Fibroblast of skin of right quadriceps (primary cell): ENCODE results near the gene GDF2.

Source experiments
- DNase-seq: peaks from one replicate; pipeline ENCODE4 v3.0.0-alpha.2; 2013

The GDF2 gene

DNA sequence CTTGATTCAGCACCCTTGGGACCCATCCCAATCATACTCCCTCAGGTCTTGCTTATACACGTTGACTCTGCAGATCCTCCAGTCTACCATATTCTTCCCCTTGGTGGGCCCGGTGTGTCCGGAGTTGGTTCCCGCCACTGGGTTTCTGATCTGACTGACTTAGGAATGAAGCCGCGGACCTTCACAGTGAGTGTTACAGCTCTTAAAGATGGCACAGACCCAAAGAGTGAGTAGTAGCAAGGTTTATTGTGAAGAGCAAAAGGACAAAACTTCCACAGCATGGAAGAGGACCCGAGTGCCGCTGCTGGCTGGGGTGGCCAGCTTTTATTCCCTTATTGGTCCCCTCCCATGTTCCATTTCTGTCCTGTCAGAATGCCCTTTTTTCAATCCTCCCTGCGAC is 28.2 kb upstream of the GDF2 start:
- DNase-seq = no peak

DNA sequence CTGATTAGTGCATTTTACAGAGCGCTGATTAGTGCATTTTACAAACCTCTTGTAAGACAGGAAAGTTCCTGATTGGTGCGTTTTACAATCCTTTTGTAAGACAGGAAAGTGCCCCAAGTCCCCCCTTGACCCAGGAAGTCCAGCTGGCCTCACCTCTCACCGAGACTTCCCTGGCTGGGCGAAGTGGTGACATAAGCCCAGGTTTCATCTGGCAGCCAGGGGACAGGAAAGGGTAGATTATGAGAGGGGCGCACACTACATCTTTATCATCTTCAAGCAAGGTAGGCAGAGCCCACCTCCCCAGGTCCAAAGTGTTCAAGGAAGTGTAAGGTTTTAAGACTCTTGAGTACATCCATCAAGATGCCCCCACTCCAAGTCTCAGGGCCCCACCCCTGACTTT is 27.8 kb upstream of the GDF2 start:
- no peak for DNase-seq

DNA sequence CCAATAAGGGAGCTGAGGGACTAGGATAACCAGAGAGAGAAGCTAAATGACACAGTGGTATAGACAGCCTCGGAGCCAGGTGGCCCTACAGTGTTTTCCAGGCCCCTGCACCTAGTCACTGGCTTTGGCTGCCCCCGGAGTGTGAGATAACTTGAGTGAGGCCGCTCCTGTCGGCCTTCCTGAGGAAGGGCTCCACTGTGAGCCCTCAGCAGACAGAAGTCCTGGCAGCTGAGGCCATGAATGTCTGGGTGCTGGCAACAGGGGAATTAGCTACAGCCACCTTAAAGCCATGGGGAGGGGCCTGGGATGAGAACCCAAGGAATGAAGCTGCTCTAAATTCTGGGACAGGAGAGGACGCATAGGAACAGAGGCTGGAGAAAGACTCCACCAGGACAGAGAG is 26.8 kb upstream of the GDF2 start:
- no peak for DNase-seq

DNA sequence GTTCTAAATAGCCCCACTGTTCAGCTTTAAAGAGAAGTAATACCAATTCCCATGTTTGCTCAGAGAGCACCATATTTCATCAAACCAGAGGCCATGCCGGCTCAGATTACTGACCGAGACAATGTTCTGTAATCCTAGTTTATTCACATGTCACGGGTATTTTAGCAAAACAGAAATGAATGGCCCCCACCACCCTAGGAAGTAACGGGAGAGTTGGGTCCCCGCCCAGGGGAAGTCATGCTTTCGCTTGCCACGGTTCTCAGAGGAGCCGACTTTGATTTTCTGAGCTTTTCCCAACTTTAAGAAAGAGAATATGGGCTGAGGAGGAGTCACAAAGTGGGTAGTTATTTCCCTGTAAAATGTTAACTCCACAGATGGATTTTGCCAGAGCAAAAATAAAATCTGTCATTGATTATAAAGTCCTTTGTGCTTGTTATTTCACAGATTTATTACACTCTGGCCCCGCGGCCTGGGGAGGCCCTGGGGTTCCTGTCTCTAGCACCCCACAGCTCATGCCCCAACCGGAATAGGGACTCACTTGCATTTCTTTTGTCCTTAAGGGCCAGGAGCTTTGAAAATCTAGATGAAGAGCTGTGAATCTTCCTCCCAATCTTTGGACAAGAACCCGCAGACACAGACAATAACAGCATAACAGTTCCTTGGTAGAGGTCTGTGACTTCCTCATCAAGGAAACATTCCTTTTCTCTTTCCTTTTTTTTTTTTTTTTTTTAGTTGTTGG is 25.9 kb upstream of the GDF2 start:
- DNase-seq = no peak

DNA sequence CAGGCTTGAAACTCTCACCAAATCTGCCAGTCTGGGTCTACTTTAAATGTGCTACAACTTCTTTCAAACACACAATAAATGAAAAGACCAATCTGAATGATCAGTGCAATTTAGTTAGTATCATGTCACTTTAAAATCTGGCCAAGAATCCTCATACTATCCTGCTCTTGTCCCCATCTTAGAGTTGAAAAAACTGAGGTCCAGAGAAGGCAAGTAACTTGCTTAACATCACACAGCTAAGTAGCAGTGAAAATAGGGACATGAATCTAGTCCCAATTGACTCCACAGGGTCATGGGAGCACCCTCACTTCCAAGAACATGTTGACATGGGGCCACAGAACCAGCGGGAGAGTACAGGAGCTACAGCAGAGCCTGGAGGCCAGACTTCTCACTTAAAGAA is 25.3 kb upstream of the GDF2 start:
- DNase-seq = no peak

DNA sequence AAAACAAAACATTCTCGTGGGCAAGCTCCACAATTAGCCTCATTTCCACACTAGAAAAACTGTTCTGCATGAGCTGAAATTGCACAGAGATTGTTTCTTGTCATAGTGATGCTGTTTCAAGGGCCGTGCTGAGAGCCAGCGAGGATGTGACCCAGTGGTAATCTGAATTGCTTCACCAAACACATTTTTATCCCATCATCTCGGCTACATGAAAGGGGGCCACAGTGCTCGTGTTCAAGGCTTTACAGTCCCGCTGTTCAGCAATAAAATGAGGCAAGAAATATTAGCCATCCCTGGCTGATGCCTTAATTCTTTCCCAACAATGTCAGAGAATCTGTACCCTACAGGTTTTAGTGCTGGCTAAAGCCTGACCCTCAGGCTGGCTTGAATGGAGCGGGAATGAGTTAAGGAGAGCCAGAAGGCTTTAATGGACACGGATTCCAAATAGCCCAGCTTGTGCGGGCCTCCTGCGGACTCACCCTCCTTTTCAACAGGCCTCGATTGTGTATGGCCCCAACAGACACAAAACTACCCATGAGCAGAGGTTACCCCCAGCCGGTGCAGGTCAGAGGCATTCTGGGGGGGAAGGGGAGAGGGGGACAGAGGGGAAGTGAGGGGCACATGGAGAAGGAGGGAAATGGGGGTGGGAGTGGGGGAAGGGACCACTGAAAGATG is 24.3 kb upstream of the GDF2 start:
- no peak for DNase-seq

DNA sequence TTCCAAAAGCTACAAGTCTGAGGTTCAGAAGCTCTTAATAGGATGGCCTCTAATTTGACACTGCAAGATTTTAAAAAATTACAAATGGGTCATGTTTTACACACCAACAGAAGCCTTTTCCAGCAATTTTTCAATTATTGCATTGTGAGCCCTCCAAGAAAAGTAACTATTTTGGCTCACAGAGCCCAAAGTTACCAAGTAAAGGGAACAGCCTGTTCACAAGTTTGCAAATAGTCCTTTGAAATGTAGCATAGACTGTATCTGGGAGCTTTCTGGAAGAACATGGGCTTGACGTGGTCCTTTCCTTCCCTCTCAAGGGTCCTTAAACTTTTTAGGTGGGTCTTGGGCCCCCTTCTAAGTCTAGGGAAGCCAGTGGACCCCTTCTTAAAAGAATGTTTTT is 23.5 kb upstream of the GDF2 start:
- no peak for DNase-seq

DNA sequence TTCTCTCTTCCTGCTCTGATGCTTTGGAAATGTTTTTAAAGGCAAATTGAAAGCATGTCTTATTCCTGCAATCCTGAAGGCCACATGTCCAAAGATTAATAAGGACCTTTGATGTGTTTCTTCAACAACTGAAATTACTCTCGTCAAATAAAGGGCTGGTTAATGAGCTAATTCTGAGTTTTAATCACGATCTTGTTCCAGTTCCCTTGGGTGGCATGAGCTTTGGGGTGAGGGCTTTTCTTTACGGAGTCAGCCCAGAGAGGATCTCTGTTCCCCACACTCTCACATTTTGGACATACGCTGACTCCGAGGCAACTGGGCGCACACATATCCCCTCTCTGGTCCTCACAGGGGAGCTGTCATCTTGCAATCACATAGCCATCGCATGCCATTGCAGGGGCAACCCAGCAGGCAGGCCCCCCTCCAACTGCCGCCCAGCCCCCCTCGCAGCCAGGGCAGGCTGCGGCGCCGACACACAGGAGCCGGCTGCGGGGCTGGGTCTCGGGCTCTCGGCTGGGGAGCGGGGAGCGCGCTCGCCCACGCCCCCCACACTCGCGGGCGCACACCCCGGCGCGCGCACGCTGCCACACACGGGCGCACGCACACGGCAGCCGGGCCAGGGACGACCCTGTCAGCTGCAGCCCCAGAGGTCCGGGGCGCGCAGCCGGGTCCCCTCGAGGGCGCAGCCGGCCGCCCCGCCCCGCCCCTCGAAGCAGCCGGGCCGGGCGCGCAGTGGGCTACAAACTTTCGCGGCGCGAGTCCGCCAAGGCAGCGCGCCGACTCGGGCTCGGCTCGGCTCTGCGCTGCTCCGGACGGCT is 22.4 kb upstream of the GDF2 start, which contains the start of gene GDF10:
TSS of gene GDF10 (plus strand) at position 587 of the 818 bp plus-strand sequence. CDS start 455 bp downstream, outside the sequence.
- no peak for DNase-seq

DNA sequence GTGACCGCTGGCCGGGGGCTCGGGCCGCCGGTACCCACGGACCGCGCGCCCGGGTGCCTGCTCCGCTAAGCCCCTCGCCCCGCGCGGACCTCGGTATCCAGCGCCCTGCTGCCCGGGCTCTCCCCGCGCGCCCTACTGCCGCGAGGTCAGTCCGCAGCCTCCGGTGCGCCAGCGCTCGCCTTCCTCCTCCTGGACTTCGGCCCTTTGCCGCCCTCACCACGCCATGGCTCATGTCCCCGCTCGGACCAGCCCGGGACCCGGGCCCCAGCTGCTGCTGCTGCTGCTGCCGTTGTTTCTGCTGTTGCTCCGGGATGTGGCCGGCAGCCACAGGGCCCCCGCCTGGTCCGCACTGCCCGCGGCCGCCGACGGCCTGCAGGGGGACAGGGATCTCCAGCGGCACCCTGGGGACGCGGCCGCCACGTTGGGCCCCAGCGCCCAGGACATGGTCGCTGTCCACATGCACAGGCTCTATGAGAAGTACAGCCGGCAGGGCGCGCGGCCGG is 21.8 kb upstream of the GDF2 start:
- DNase-seq = no peak

DNA sequence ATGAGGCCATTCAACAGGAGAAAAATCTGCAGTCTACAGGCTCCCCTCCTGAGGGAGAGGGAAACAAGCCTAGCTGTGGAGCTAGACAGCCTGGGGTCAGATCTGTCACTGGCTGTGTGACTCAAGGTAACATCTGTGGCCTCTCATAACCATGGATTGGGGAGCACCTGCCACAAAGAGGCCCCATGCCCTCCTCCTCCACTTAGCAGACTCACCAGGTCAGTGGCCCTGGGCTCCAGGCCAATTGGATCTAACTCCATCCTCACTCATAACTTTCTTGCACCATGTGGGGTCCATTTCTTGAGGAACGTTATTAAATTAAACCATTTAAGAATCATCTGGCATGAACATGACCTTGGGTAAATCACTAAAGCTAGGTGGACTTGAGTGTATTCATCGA is 20.4 kb upstream of the GDF2 start:
- no peak for DNase-seq

DNA sequence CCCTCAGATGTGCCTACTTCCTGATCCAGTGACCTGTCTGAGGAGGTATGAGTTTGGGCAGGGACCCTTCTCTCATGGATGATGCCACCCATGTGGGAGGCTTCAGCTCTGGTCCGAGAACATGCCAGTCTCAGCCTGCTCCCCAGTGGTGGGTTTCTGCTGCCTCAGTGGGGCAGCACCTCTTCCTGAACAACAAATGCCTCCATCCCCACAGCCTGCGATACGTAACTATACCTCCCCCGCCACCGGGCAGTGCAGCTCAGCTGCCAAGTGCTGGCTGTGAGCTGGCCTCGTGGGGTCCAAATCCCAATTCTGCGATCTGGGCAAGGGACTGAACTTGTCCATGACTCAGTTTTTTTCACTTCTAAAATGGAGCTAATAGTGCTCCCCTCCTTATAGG is 19.1 kb upstream of the GDF2 start:
- DNase-seq = no peak

DNA sequence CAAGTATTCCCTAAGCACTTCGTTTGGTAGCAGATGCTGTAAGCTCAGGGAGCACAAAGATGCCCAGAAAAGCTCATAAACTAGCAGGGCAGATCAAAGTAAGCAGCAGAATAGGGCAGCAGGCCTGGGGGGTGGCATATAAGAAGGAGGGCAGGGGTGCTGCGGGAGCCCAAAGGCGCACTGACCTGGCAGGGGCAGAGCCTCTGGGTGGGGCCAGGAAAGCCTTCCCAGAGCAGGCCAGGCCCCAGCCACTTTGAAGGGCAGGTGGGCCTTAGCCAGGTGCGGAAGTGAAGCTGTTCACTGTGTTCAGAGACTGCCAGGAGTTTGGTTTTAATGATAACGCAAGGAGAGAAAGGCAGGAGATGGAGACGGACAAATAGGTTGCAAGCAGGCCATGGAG is 18.4 kb upstream of the GDF2 start:
- no peak for DNase-seq

DNA sequence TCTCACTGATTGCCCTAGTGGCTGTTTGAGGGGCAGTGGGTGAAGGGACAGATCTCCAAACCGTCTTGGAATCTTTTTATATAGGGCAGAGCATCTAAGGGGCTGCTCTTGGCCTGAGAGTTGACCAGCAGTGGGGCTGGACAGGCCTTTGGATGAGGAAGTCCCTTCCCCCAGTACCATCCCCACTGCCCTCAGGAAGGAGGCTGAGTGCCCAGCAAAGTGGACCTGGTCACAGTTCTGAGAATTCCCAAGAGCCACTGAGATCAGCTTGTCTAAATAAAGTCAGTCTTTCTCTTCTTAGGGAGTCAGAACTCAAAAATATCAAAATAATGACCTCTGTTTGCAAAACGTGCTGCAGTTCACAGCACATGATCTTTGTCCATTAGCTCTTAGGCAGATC is 16.7 kb upstream of the GDF2 start:
- DNase-seq = no peak

DNA sequence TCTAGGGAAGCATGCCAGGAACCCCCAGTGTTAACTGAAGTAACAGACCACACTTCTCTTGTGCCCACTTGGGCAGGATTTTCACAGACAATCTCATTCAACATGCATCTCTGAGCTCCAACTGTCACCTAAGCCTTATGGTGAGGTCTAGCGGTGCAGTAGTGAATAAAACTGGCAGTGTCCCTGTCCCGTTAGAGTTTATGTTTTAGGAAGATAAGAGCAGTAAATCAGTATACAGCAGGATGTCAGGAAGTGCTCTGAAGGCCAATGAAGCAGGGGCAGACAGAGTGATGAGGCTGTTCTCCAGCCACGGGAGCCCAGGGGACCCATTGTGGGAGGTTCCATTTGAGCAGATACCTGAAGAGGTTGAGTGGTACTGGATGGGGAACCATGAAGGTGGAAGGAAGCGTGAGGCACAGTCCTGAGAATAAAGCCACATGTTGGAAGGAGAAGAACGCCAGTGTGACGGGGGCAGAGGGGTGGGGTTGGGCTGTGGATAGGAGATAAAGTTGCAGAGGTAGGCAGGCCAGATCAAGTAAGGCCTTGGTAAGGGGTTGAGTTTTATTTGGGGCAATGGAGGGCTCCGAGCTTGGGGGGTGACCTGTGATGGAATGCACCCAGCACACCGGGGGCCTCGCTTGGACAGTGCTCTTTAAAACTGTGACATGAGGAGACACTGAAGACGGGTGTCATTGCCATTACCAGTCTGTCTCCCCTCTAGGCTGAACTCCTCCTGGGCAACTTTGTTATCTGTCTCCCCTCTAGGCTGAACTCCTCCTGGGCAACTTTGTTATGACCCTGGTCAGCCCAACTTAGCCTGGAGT is 15.7 kb upstream of the GDF2 start:
- DNase-seq = no peak

DNA sequence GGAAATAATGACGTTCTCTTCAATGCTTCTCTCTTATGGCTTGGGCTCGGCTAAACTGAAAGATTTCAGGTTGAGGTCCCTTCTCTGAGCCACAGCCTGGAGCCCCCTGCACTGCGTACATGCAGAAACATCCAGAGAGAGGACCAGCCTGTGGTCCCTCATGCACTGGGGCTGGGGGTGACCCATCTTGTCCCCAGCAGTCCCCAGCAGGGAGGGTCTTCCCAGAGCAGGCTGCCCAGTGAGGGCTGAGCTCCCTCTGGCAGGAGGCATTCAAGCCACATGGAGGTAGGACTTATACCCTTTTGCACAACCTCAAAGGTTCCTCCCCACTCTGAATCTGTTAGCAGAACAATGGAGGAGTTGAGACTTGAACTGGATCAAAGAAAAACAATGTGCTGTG is 14.9 kb upstream of the GDF2 start:
- no peak for DNase-seq

DNA sequence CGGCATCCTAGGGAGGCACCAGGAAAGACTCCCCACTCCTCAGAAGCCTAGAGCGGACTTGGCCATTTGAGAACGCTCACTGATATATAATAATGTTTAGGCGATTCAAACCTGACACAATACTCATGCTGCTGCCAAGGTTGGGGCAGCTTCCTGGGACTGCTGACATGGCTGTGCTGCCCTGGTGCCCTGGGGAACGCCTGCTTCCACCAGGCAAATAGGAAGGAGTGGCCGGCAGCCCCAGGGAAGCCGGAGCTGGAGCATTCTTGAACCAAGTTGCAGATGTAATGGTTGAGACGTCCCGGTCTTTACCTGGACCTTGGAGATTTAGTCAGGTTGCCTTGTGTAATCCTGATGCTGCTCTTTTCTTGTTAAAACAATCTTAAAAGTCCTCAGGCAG is 13.5 kb upstream of the GDF2 start:
- no peak for DNase-seq

DNA sequence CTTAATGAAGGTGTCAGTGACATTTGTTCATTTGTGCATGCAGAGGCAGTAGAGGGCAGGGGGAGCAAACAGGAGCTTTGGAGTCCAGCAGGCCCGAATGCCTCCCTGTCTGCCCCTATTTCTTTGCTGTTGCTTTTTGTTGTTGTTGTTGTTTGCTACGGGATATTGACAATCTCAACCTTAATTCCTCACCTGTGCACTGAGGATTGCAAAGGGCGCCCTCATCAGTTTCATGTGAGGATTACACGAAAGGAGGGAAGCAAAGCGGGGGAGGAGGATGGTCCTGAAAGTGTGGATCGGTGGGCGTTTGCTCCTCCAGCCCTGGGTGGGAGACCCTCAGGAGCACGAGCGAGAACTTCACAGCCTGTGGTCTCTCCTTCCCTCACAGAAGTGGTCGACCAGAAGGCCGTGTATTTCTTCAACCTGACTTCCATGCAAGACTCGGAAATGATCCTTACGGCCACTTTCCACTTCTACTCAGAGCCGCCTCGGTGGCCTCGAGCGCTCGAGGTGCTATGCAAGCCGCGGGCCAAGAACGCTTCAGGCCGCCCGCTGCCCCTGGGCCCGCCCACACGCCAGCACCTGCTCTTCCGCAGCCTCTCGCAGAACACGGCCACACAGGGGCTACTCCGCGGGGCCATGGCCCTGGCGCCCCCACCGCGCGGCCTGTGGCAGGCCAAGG is 12.7 kb upstream of the GDF2 start:
- DNase-seq = no peak

DNA sequence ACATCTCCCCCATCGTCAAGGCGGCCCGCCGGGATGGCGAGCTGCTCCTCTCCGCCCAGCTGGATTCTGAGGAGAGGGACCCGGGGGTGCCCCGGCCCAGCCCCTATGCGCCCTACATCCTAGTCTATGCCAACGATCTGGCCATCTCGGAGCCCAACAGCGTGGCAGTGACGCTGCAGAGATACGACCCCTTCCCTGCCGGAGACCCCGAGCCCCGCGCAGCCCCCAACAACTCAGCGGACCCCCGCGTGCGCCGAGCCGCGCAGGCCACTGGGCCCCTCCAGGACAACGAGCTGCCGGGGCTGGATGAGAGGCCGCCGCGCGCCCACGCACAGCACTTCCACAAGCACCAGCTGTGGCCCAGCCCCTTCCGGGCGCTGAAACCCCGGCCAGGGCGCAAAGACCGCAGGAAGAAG is 12.2 kb upstream of the GDF2 start:
- no peak for DNase-seq

DNA sequence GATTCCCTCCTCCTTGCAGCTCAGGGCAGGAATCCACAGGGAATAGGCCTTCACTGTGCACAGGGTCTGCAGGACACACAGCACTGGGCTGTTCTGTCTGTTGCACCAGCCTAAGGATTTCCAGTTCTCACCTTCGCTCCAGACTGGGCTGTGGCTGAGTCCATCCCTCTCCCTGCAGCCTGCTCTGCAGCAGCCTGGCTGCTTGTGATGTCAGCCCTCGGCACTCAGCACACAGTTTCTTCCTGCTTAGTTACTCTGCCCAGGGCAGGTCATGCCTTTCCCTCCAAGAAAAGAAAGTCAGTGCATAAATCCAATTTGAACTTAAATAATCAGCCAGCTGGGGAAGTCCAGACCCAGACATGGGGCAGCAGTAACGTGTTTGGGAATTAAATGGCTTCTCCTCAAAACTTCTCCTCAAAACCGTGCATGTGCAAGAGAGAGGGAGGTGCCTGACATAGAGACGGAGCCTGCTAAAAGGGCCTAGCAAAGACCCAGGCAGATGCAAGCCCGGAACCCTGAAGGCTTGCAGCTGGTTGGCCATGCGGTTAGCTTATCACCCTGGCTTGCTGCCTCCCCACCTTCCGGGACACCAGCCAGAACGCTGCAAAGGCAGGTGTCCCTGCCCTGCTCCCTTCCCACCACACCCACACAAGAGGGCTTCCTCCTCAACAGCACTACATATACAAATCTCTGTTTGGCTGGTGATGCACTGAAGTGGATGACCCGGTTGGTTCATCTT is 10.9 kb upstream of the GDF2 start:
- DNase-seq = no peak

DNA sequence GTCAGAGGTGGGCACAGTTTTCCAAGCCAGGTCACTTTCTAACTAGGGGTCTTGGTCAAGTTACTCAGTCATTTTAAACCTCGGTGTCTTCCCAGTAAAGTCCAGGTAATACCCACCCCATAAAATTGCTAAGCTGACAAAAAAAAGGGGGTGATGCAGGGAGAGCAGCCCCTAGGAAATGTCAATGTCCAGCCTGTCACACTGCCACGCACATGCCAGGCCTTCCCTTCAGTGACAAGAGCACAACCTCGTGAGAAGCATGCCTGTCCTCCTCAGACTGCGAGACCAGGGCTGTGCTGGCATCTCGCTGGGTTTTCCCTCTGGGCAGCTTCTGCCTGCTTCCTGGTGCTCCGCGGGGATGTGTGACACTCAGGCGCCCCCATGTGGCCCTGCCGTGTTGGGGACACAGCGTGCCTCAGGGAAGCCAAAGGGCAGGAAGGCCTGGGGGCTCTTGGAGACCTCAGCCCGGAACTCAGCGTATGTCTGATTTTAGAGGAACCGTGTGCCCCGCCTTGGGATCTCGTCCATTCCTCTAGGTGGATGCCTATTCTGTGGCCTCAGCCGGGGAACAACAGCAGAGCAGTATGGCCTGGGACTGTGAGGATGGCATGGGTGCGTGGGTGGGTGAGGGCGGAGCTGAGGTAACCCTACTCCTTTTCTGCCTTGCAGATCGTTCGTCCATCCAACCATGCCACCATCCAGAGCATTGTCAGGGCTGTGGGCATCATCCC is 10.2 kb upstream of the GDF2 start:
- peak; percentile 54 for DNase-seq

DNA sequence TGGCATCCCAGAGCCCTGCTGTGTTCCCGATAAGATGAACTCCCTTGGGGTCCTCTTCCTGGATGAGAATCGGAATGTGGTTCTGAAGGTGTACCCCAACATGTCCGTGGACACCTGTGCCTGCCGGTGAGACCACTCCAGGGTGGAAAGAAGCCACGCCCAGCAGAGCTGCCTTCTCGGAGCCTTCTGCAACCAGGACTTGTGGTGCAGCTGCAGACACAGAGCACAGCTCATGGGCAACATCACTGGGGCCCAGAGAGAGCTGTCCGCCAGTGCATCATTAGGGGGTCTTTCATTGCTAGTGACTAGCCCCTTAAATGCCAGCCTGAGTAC is 9.6 kb upstream of the GDF2 start:
- no peak for DNase-seq
